A549 treated with RU486 at 1 μM for 4 hours (cell line): ENCODE data around the gene C1QTNF9B. TPM values are rescaled to one million over a fixed set of nuclear protein-coding genes. Genes with fewer than 3 reads are reported as not detected.

Source experiments
- total RNA-seq: library from RNA; stranded (reverse); fragments of 200-300 nt; extraction: Qiagen RNA extraction; gene quantifications from 5 replicates; pipeline ENCODE4 v1.2.3, GENCODE V29; 2022; ENCODE audit warnings: low read depth

Gene C1QTNF9B
- total RNA-seq = not detected in 5 replicates

GRCh38 chr13:23897452-23897919 lies at the start of gene C1QTNF9B:
TSS of gene C1QTNF9B (minus strand) at chr13:23897502.

GRCh38 chr13:23888658-23889614 lies 8.4 kb downstream of the C1QTNF9B start, which contains the start of gene MIPEP:
TSS of gene MIPEP (minus strand) at chr13:23889400. CDS start at chr13:23889320, 80 bp downstream.

Other genes starting within 250 kb of the C1QTNF9B start
- 19.8 to 27.2 TPM (median 23.8 TPM) in 5 replicates for gene MIPEP, start 8.1 kb downstream of the C1QTNF9B start, total RNA-seq